AG04450 (cell line): ENCODE data around the gene MEGF10. TPM values are rescaled to one million over a fixed set of nuclear protein-coding genes. Genes with fewer than 3 reads are reported as not detected.

Experiments
- CTCF ChIA-PET: fragments of 300-600, 350-600 bp; formaldehyde crosslinking; extraction: SDS; loops from one replicate; lab custom pipeline; 2022; ENCODE audit warnings: antibody characterized with exemption, inconsistent platforms; lab: Charles Lee
- POLR2A ChIA-PET: fragments of 350-600 bp; formaldehyde crosslinking; extraction: SDS; loops from one replicate; lab custom pipeline; 2021; ENCODE audit warnings: antibody characterized with exemption, inconsistent platforms; lab: Yijun Ruan, JAX
- DNase-seq: peaks from one replicate; pipeline ENCODE4 v3.0.0-alpha.2; 2011; ENCODE audit warnings: low read depth, low spot score
- H3K27ac ChIP-seq: one replicate; pipeline ENCODE4 v1.5.1; 2012; ENCODE audit warnings: low read depth, low read length, control low read depth
- H3K27me3 ChIP-seq: one replicate; pipeline ENCODE4 v1.6.0; 2012; ENCODE audit warnings: low read length; ENCODE audit not compliant: control insufficient read depth, insufficient read depth
- H3K4me3 ChIP-seq: 2 replicates; pipeline ENCODE4 v1.5.1; 2011; ENCODE audit warnings: mild to moderate bottlenecking, low read depth, low read length, control low read depth
- H3K9me3 ChIP-seq: 2 replicates; pipeline ENCODE4 v1.5.1; 2012; ENCODE audit warnings: low read length; ENCODE audit not compliant: control insufficient read depth, insufficient read depth
- polyA plus RNA-seq: library from polyadenylated mRNA; depleted of rRNA; stranded (reverse); fragments of >200 nt; gene quantifications from 2 replicates; pipeline ENCODE4 v1.2.3, GENCODE V29; 2011
- TF ChIP-seq, protein P1 (sequence below): IDR thresholded peaks from 2 replicates; pipeline ENCODE4 v1.5.1; 2011; ENCODE audit warnings: low read depth, low read length, control low read depth, inconsistent platforms

Gene MEGF10
- polyA plus RNA-seq, 1 experiment, result not detected

GRCh38 chr5:127423173-127423798 is 132.7 kb downstream of the MEGF10 start:
- POLR2A ChIA-PET, result no interaction called here
- TF ChIP-seq, protein P1, sequence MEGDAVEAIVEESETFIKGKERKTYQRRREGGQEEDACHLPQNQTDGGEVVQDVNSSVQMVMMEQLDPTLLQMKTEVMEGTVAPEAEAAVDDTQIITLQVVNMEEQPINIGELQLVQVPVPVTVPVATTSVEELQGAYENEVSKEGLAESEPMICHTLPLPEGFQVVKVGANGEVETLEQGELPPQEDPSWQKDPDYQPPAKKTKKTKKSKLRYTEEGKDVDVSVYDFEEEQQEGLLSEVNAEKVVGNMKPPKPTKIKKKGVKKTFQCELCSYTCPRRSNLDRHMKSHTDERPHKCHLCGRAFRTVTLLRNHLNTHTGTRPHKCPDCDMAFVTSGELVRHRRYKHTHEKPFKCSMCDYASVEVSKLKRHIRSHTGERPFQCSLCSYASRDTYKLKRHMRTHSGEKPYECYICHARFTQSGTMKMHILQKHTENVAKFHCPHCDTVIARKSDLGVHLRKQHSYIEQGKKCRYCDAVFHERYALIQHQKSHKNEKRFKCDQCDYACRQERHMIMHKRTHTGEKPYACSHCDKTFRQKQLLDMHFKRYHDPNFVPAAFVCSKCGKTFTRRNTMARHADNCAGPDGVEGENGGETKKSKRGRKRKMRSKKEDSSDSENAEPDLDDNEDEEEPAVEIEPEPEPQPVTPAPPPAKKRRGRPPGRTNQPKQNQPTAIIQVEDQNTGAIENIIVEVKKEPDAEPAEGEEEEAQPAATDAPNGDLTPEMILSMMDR, result no peak
- CTCF ChIA-PET, result no interaction called here

GRCh38 chr5:127425037-127425436 is 134.4 kb downstream of the MEGF10 start:
- Histone ChIP-seq H3K4me3 (no peak overlapping the region), H3K27me3 (no peaks in the 10 kb centered on the region), H3K27ac (no peak overlapping the region), H3K9me3 (no peaks in the 10 kb centered on the region)
- DNase-seq, result no peak
- ChIA-PET POLR2A (no interaction called here), CTCF (no interaction called here)
- TF ChIP-seq, protein P1, result no peak

More at GRCh38 chr5:127423173-127423798, 132.7 kb downstream of the MEGF10 start:
- no peak overlapping the region for H3K4me3 ChIP-seq
- no peak for DNase-seq
- H3K27ac ChIP-seq, result no peak overlapping the region
- no peaks in the 10 kb centered on the region for H3K9me3 ChIP-seq
- H3K27me3 ChIP-seq, result peaks cover 5% of the 10 kb centered on the region

DNA sequence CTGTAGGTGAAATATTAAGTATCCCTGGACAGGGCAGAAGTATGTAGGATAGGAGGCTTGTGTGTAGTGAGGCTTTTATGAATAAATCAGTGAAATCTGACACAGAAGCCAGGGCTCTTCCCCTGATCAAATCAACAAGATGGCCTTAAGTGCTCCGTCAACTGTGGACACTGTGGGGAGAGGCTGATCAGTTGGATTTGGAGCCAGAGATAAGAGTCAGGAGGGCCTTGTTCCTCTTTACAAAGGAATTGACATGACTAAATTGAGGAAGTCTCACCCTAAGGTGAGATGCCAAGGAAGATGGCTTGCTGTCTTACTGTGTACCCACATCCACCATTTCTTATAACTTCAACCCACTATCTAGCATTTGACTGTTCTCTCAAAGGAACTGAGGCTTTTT is 135.3 kb downstream of the MEGF10 start:
- H3K4me3 ChIP-seq, result no peak overlapping the region
- TF ChIP-seq, protein P1, result no peak
- H3K27ac ChIP-seq, result no peak overlapping the region
- H3K9me3 ChIP-seq, result no peaks in the 10 kb centered on the region
- no peak for DNase-seq
- ChIA-PET POLR2A (no interaction called here), CTCF (no interaction called here)
- no peaks in the 10 kb centered on the region for H3K27me3 ChIP-seq

GRCh38 chr5:127426661-127427060 is 136.1 kb downstream of the MEGF10 start:
- TF ChIP-seq, protein P1, result no peak
- POLR2A ChIA-PET, result no interaction called here
- no peak overlapping the region for H3K27ac ChIP-seq
- DNase-seq, result no peak
- H3K4me3 ChIP-seq, result no peak overlapping the region
- CTCF ChIA-PET, result no interaction called here
- H3K9me3 ChIP-seq, result no peaks in the 10 kb centered on the region
- H3K27me3 ChIP-seq, result no peaks in the 10 kb centered on the region

DNA sequence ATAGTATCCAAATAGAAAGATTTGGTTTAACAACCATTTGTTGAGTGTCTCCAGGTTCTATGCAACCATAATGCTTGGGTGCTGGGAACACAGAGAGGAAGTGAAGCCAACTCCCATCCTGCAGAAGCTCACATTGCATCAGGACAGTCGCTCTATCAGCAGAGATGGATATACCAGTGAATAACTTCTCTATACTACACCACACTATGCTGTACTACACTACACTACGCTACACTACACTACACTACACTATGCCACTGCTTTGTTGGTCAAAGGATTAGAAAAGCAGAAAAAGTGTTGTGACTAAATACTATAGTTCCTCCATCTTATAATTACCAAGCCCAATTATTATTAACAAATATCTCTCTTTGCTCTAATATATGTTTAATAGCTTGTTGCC is 137.7 kb downstream of the MEGF10 start:
- no peaks in the 10 kb centered on the region for H3K27me3 ChIP-seq
- H3K27ac ChIP-seq, result no peak overlapping the region
- ChIA-PET POLR2A (no interaction called here), CTCF (no interaction called here)
- H3K4me3 ChIP-seq, result no peak overlapping the region
- TF ChIP-seq, protein P1, result no peak
- no peak for DNase-seq
- H3K9me3 ChIP-seq, result no peaks in the 10 kb centered on the region
